CD14-positive monocyte (primary cell): ENCODE results near the gene EPM2A. TPM values are rescaled to one million over a fixed set of nuclear protein-coding genes. Genes with fewer than 3 reads are reported as not detected.

Experiments used
- DNase-seq, 3 donors: peaks; one replicate each; pipeline ENCODE4 v3.0.0-alpha.2; 2011 to 2022
- H2AFZ ChIP-seq: 2 replicates; pipeline ENCODE4 v1.6.0; 2012; ENCODE audit warnings: mild to moderate bottlenecking, low read depth, low read length, inconsistent platforms; ENCODE audit not compliant: insufficient read depth, poor library complexity, severe bottlenecking
- H3K27ac ChIP-seq, 2 donors: 1 replicate in 1 of 2; 2 replicates in 1 of 2; pipeline ENCODE4 v1.5.1; 2012 to 2013; ENCODE audit warnings: low read length in 2 of 2, control low read depth in 1 of 2, inconsistent platforms in 1 of 2, low read depth in 1 of 2, mild to moderate bottlenecking in 1 of 2
- H3K27me3 ChIP-seq, 2 donors: one replicate each; pipeline versions ENCODE4 v1.6.0 to v1.6.1; 2011 to 2013; ENCODE audit warnings: low read length in 2 of 2; ENCODE audit not compliant: control insufficient read depth in 2 of 2, insufficient read depth in 2 of 2
- H3K36me3 ChIP-seq, 2 donors: replicated peaks in 1 of 2; 1 replicate in 1 of 2; 2 replicates in 1 of 2; pipeline versions ENCODE4 v1.5.1 to v1.6.1; 2012 to 2013; ENCODE audit warnings: low read length in 2 of 2, control low read depth in 1 of 2, inconsistent platforms in 1 of 2, mild to moderate bottlenecking in 1 of 2; ENCODE audit not compliant: insufficient read depth in 2 of 2, control insufficient read depth in 1 of 2
- H3K4me1 ChIP-seq, 2 donors: 1 replicate in 1 of 2; 2 replicates in 1 of 2; pipeline versions ENCODE4 v1.5.1 to v1.6.1; 2012 to 2013; ENCODE audit warnings: low read length in 2 of 2, control low read depth in 1 of 2, inconsistent platforms in 1 of 2, mild to moderate bottlenecking in 1 of 2, moderate library complexity in 1 of 2; ENCODE audit not compliant: insufficient read depth in 2 of 2, control insufficient read depth in 1 of 2
- H3K4me2 ChIP-seq: replicated peaks from 2 replicates; pipeline ENCODE3; 2012; ENCODE audit warnings: low read length, moderate library complexity, mild to moderate bottlenecking; ENCODE audit not compliant: poor library complexity, severe bottlenecking; ENCODE audit errors: extremely low read depth
- H3K4me3 ChIP-seq, 3 experiments: fragments of 200-600 bp in 1 of 3; sonication (generic) in 1 of 3; replicated peaks in 1 of 3; 1 replicate in 2 of 3; 2 replicates in 1 of 3; pipeline ENCODE4 v1.5.1; 2011 to 2013; ENCODE audit warnings: low read length in 3 of 3, mild to moderate bottlenecking in 3 of 3, control low read depth in 2 of 3, low read depth in 2 of 3, inconsistent platforms in 1 of 3, moderate library complexity in 1 of 3
- H3K79me2 ChIP-seq: 2 replicates; pipeline ENCODE4 v1.6.0; 2012; ENCODE audit warnings: mild to moderate bottlenecking, control low read depth, inconsistent platforms, low read length, moderate library complexity; ENCODE audit not compliant: insufficient read depth
- H3K9ac ChIP-seq: 2 replicates; pipeline ENCODE4 v1.6.0; 2017; ENCODE audit warnings: low read length, mild to moderate bottlenecking; ENCODE audit not compliant: insufficient read depth, poor library complexity, severe bottlenecking
- H3K9me3 ChIP-seq, 2 donors: replicated peaks in 1 of 2; 1 replicate in 1 of 2; 2 replicates in 1 of 2; pipeline versions ENCODE4 v1.5.1 to v1.6.1; 2012 to 2013; ENCODE audit warnings: low read length in 2 of 2, control low read depth in 1 of 2; ENCODE audit not compliant: control insufficient read depth in 1 of 2, insufficient read depth in 1 of 2
- H4K20me1 ChIP-seq: 2 replicates; pipeline ENCODE4 v1.6.0; 2012; ENCODE audit warnings: mild to moderate bottlenecking, low read length, control low read depth, moderate library complexity; ENCODE audit not compliant: insufficient read depth
- H3K27ac Mint-ChIP-seq, 7 donors: one replicate each; pipeline ENCODE4 v1.8.0; 2020; ENCODE audit warnings: mild to moderate bottlenecking in 7 of 7, mixed read lengths in 7 of 7, moderate library complexity in 6 of 7, inconsistent platforms in 2 of 7
- H3K27me3 Mint-ChIP-seq, 3 donors: one replicate each; pipeline ENCODE4 v1.8.0; 2021 to 2022; ENCODE audit warnings: low read depth in 3 of 3, mild to moderate bottlenecking in 3 of 3, mixed read lengths in 3 of 3, moderate library complexity in 3 of 3, inconsistent platforms in 1 of 3
- H3K36me3 Mint-ChIP-seq, 2 donors: one replicate each; pipeline ENCODE4 v1.8.0; 2020; ENCODE audit warnings: mixed read lengths in 2 of 2, inconsistent platforms in 1 of 2, mild to moderate bottlenecking in 1 of 2
- H3K4me1 Mint-ChIP-seq: one replicate; pipeline ENCODE4 v1.8.0; 2020; ENCODE audit warnings: mild to moderate bottlenecking, mixed read lengths
- H3K4me3 Mint-ChIP-seq, 2 donors: one replicate each; pipeline ENCODE4 v1.8.0; 2020; ENCODE audit warnings: mild to moderate bottlenecking in 2 of 2, mixed read lengths in 2 of 2, moderate library complexity in 1 of 2
- H3K9me3 Mint-ChIP-seq, 7 donors: one replicate each; pipeline ENCODE4 v1.8.0; 2020 to 2022; ENCODE audit warnings: mixed read lengths in 7 of 7, mild to moderate bottlenecking in 6 of 7, moderate library complexity in 6 of 7, inconsistent platforms in 2 of 7
- CTCF ChIP-seq: fragments of 200-600 bp; IDR thresholded peaks from one replicate; pipeline ENCODE4 v1.8.0; 2022; ENCODE audit warnings: antibody characterized with exemption, mild to moderate bottlenecking
- WGBS: methylation state at CpG from one replicate; pipeline ENCODE4 v1.1.5; 2013; ENCODE audit warnings: missing lambda C conversion rate; ENCODE audit not compliant: insufficient coverage; 5-methylcytosine and 5-hydroxymethylcytosine counted together
- intact Hi-C, 2 donors: fragments of 100-400 bp; cut with micrococcal nuclease; formaldehyde crosslinking; loops; one replicate each; pipeline versions ENCODE4 v1.15.0 to v1.15.1; 2023
- polyA plus RNA-seq, 3 donors: library from polyadenylated mRNA; depleted of rRNA in 1 of 3; unstranded in 2 of 3; stranded (reverse) in 1 of 3; fragments of 300-500 nt in 2 of 3; fragments of >200 nt in 1 of 3; fragmentation: Illumina TruSeq in 2 of 3; gene quantifications; 1 replicate in 2 of 3; 2 replicates in 1 of 3; pipeline ENCODE4 v1.2.3, GENCODE V29; 2012 to 2021

EPM2A gene
- polyA plus RNA-seq, 3 donors = 2.5 to 4.1 (median 3.2) TPM

GRCh38 chr6:145721144-145721543 lies 14.2 kb downstream of the EPM2A start:
- no peak for TF ChIP-seq CTCF
- H3K27ac Mint-ChIP-seq = no peak overlapping the region

GRCh38 chr6:145715426-145715825 lies 19.9 kb downstream of the EPM2A start:
- Histone ChIP-seq H4K20me1 (no peaks in the 10 kb centered on the region), H3K79me2 (no peaks in the 10 kb centered on the region), H3K9me3 (peaks cover 11% of the 10 kb centered on the region in 2 donors), H3K4me2 (no peak overlapping the region), H3K36me3 (peaks cover 0 to 17% of the 10 kb centered on the region in 2 donors), H3K27me3 (no peaks in the 10 kb centered on the region), H3K4me3 (no peak overlapping the region), H3K9ac (no peak overlapping the region), H3K27ac (no peak overlapping the region), H2AFZ (no peak overlapping the region), H3K4me1 (no peaks in the 10 kb centered on the region)
- WGBS = 100% methylated on average over 1 of the region's 4 CpGs
- intact Hi-C loops = no loop called here
- Mint-ChIP-seq H3K27me3 (no peaks in the 10 kb centered on the region), H3K9me3 (peaks cover 16 to 44% (median 21%) of the 10 kb centered on the region in 7 donors), H3K4me1 (no peaks in the 10 kb centered on the region), H3K4me3 (no peak overlapping the region), H3K36me3 (peaks cover 13 to 17% of the 10 kb centered on the region in 2 donors), H3K27ac (no peak overlapping the region)
- no peak for DNase-seq
- no peak for TF ChIP-seq CTCF

More at GRCh38 chr6:145721144-145721543, 14.2 kb downstream of the EPM2A start:
- H3K27me3 Mint-ChIP-seq = no peaks in the 10 kb centered on the region
- no peak overlapping the region for H3K4me3 Mint-ChIP-seq
- no peaks in the 10 kb centered on the region for H3K4me1 Mint-ChIP-seq
- Histone ChIP-seq H3K36me3 (no peaks in the 10 kb centered on the region), H3K79me2 (no peaks in the 10 kb centered on the region), H3K27me3 (no peaks in the 10 kb centered on the region), H3K27ac (no peak overlapping the region), H3K9me3 (peaks cover 3 to 4% of the 10 kb centered on the region in 2 donors), H3K4me3 (no peak overlapping the region), H3K4me1 (no peaks in the 10 kb centered on the region), H4K20me1 (no peaks in the 10 kb centered on the region), H3K4me2 (no peak overlapping the region), H3K9ac (no peak overlapping the region), H2AFZ (no peak overlapping the region)
- intact Hi-C loops = no loop called here
- peaks cover 6 to 25% (median 14%) of the 10 kb centered on the region in 7 donors for H3K9me3 Mint-ChIP-seq
- H3K36me3 Mint-ChIP-seq = peaks cover 7 to 9% of the 10 kb centered on the region in 2 donors
- DNase-seq = no peak
- WGBS = 100% methylated on average over 2 of the region's 3 CpGs
